ENCODE results near the gene RIPK4. TPM values are rescaled to one million over a fixed set of nuclear protein-coding genes. Genes with fewer than 3 reads are reported as not detected.

The RIPK4 gene
- total and polyA plus RNA-seq, 2 of the 13 experiments (the other 11 are each of a cell fraction or from before 2014, with no cell fraction given), result 3.1 to 4.9 TPM

- TF ChIP-seq NFE2L2 (IDR thresholded peaks at IDR 0.05; ENCODE audit: low read length) (no peak), NFYC (CRISPR knock-in tag; IDR thresholded peaks at IDR 0.05) (no peak), YY1 (IDR thresholded peaks at IDR 0.05; ENCODE audit: insufficient read depth, insufficient replicate concordance, low read depth, low read length) (no peak), ZNF703 (CRISPR knock-in tag; IDR thresholded peaks at IDR 0.05; ENCODE audit: borderline replicate concordance) (no peak), BCL3 (CRISPR knock-in tag; IDR thresholded peaks at IDR 0.05) (no peak), KAT8 (CRISPR knock-in tag; IDR thresholded peaks at IDR 0.05) (no peak), ZNF720 (CRISPR knock-in tag; IDR thresholded peaks at IDR 0.05) (no peak), E2F2 (CRISPR knock-in tag; IDR thresholded peaks at IDR 0.05; ENCODE audit: borderline replicate concordance) (no peak), PHF5A (CRISPR knock-in tag; IDR thresholded peaks at IDR 0.05; ENCODE audit: low read depth, unreplicated experiment) (no peak), ZNF709 (CRISPR knock-in tag; IDR thresholded peaks at IDR 0.05) (no peak), EP300 (IDR thresholded peaks at IDR 0.05; ENCODE audit: low read depth in 2 of 2, low read length in 2 of 2) (peak; percentile 66 to 83), EP300 (CRISPR knock-in tag; IDR thresholded peaks at IDR 0.05; ENCODE audit: borderline replicate concordance) (peak; percentile 52; the same call in 1 of the 2 replicates), CBX5 (CRISPR knock-in tag; IDR thresholded peaks at IDR 0.05; ENCODE audit: borderline replicate concordance) (no peak), SOX5 (CRISPR knock-in tag; IDR thresholded peaks at IDR 0.05; ENCODE audit: borderline replicate concordance) (peak; percentile 70; the same call in 1 of the 2 replicates), ZBTB20 (CRISPR knock-in tag; IDR thresholded peaks at IDR 0.05; ENCODE audit: borderline replicate concordance, low read depth) (0 out of 2 replicates have a peak, but pooled peaks have one; percentile 19), MAX (IDR thresholded peaks at IDR 0.05) (0 out of 2 replicates have a peak, but pooled peaks have one; percentile 18), ZSCAN9 (CRISPR knock-in tag; IDR thresholded peaks at IDR 0.05; ENCODE audit: borderline replicate concordance) (no peak; the same call in 1 of the 2 replicates)
- TF ChIP-seq, protein P1, sequence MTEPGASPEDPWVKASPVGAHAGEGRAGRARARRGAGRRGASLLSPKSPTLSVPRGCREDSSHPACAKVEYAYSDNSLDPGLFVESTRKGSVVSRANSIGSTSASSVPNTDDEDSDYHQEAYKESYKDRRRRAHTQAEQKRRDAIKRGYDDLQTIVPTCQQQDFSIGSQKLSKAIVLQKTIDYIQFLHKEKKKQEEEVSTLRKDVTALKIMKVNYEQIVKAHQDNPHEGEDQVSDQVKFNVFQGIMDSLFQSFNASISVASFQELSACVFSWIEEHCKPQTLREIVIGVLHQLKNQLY (CRISPR knock-in tag; IDR thresholded peaks at IDR 0.05), result no peak
- TF ChIP-seq, protein P2, sequence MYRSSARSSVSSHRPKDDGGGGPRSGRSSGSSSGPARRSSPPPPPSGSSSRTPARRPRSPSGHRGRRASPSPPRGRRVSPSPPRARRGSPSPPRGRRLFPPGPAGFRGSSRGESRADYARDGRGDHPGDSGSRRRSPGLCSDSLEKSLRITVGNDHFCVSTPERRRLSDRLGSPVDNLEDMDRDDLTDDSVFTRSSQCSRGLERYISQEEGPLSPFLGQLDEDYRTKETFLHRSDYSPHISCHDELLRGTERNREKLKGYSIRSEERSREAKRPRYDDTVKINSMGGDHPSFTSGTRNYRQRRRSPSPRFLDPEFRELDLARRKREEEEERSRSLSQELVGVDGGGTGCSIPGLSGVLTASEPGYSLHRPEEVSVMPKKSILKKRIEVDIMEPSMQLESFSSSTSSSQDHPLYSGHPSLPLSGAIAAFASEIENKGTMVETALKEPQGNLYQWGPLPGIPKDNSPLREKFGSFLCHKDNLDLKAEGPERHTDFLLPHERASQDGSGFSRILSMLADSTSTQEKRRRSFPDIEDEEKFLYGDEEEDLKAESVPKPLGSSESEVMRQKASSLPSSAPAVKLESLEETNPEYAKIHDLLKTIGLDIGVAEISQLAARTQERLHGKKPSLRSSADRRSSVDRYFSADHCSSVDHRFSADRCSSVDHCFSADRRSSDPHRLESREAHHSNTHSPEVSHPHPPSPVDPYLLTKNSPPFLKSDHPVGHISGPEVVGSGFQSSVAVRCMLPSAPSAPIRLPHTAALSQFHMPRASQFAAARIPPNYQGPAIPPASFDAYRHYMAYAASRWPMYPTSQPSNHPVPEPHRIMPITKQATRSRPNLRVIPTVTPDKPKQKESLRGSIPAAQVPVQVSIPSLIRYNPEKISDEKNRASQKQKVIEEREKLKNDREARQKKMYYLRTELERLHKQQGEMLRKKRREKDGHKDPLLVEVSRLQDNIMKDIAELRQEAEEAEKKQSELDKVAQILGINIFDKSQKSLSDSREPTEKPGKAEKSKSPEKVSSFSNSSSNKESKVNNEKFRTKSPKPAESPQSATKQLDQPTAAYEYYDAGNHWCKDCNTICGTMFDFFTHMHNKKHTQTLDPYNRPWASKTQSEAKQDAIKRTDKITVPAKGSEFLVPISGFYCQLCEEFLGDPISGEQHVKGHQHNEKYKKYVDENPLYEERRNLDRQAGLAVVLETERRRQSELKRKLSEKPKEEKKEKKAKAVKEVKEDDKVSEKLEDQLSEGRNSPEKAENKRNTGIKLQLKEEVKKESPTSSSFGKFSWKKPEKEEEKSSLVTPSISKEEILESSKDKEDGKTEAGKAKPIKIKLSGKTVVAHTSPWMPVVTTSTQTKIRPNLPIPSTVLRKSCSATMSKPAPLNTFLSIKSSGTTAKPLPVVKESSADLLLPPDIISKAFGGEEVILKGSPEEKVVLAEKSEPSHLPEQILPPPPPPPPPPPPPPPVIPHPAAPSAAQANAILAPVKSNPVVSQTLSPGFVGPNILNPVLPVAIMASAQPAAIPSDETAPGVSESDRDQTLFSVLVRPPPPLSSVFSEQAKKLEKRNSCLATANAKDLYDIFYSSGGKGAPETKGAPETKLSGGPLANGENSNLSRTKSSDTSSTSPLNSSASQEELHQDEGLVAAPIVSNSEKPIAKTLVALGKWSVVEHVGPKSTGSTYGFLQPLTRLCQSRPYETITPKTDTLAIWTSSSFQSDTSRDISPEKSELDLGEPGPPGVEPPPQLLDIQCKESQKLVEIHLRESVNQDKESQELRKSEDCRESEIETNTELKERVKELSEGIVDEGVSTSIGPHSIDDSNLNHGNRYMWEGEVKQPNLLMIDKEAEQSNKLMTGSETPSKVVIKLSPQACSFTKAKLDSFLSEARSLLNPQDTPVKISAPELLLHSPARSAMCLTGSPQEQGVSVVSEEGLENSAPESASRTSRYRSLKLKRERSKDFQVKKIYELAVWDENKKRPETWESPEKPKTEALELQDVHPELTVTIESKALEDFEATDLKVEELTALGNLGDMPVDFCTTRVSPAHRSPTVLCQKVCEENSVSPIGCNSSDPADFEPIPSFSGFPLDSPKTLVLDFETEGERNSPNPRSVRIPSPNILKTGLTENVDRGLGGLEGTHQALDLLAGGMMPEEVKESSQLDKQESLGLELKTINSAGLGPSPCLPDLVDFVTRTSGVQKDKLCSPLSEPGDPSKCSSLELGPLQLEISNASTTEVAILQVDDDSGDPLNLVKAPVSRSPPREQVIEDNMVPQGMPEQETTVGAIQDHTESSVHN (CRISPR knock-in tag; IDR thresholded peaks at IDR 0.05), result 0 out of 2 replicates have a peak, but pooled peaks have one; percentile 55
Observed at GRCh38 chr21:41750532-41751151, 16.2 kb downstream of the RIPK4 start (continued).
